IPS-18c (cell line): ENCODE data around the gene BACH2.

Experiments used
- H3K4me3 ChIP-seq: 2 replicates; pipeline ENCODE4 v1.7.0; 2013; ENCODE audit warnings: low read depth, mild to moderate bottlenecking, low read length, moderate library complexity; ENCODE audit not compliant: insufficient read depth
- H3K9me3 ChIP-seq: one replicate; pipeline ENCODE4 v1.6.1; 2013; ENCODE audit warnings: mild to moderate bottlenecking, low read length, moderate library complexity; ENCODE audit not compliant: control insufficient read depth, insufficient read depth

BACH2 gene

DNA sequence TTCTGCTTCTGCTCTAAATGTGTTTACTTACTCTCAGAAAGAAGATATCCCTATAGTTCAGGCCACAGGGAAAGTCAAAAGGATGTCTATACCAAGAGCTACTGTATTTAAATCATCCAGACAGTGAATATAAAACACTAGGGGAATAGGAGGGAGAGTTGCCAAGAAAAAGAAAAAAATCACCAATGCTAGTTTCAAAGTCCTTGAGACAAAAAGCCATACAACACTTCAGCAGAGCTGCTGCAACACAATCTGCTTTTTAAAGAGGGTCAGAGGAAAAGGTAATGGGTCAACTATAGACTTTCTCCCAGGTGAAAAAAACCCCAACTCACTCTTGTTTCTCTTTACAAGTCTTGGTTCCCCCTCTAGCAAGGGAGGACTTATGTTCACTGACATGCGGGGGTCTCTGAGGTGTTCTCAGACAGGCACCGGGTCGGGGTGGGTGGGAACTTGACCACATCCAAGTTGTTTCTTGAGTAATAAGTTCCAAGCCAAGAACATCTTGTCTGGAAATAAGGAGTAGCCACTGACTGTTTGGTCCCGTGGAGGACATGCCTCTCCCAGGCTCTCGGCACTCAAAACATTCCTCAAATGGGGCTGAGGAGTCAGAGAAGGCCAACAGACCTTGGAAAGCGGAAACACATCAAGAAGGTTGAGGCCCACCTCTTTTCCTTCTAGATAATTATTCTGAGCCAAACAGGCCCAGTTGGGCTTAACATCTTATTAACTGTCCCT, 354.7 kb downstream of the BACH2 start:
- H3K9me3 ChIP-seq = no peaks in the 10 kb centered on the region
- H3K4me3 ChIP-seq = no peak overlapping the region

DNA sequence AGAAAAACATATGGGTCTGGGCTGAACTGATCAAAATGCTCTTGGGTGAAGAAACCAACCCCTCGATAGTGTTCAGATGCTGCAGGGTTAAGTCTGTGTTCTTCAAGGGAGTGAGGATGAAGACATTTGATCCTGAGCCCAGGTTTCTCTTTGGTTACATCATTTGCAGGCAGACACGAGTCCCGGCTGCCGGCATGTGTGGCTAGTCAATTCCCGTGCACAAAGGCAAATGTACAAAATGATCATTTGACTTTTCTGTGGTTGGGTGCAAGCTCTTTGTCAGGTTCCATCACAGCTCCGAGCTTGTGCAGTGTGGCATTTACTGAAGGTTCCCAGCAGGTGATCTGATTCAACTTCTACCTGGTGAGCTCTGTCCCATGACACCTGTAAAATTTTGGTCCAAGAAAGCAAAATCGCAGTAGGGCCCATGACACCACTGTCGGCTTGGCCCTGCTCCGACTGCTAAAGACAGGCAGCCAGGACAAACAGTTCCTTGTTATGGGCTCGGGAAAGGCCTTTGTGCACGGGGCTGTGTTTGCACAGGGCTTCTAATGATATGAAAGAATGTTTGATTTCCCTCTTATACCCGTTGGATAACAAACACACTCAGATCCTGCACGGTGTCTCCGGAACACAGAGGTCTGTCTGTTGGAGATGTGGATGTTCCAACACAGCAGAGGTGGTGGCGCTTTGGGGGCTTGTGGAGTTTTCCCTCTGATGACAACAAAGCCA, 355.4 kb downstream of the BACH2 start:
- no peak overlapping the region for H3K4me3 ChIP-seq
- no peaks in the 10 kb centered on the region for H3K9me3 ChIP-seq

DNA sequence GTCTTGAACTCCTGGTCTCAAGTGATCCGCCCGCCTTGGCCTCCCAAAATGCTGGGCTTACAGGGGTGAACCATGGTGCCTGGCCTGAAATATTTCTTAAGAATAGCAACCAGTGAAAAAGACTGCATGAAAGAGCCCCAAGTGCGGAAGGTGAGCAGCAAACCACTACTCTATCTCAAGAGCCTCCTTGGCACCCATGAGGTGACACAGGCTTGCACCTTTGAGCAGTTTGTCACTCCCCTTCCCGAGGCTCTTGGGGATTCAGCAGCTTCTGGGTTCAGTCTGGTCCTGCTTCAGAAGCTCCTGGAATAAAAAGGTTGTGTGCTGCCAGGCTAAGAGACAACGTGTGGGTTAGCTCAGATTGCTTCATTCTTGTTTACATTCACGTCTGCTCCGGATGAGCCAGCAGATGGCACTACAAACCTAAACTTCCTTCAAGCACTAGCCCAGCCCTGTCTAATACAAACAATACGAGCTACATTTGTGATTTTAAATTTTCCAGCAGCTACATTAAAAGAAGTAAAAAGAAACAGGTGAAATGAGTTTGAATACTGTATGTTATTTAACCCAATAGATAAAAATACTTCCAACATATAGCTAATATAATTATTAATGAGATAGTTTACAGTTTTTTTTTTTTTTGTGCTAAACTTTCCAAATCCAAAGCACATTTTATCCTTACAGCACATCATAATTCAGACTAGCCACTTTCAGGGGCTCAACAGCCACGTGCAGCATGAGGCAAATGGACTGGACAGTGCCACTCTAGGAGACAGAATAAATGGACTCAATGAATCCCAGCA, 356.2 kb downstream of the BACH2 start:
- Histone ChIP-seq H3K9me3 (no peaks in the 10 kb centered on the region), H3K4me3 (no peak overlapping the region)

DNA sequence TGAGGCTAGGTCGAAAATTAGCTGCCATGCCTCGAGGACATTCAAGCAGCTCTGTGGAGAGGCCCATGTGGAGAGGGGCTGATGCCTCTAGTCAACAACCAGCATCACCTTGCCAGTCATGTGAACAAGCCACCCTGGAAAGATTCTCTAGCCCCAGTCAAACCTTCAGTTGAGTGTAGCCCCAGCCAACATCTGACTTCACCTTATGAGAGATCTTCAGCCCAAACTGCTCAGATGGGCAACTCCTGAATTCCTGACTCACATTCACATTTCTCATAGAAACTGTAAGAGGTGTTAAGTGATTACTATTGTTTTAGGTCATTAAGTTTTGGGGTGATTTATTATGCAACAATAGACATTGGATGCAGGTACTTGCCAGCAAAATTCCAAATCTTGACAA, 357.5 kb downstream of the BACH2 start:
- Histone ChIP-seq H3K4me3 (no peak overlapping the region), H3K9me3 (no peaks in the 10 kb centered on the region)

DNA sequence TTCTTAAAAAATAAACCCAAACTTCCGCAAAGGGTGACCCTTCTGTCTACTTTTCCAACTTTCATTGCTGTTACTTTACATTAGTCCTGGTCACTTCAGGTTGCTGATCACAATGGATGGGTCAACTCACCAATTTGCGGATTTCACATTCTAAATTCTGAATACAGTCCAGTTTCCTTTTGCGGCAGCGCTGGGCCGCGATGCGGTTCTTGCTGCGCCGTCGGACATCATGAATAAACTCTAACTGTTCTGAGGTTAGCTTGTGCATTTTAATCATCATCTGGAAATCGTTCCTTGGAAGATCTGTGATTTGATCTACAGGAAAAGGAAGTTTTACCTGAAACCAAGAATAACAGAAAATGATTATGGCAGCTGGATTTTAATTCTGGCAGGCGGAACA, 358.6 kb downstream of the BACH2 start:
- no peak overlapping the region for H3K4me3 ChIP-seq
- no peaks in the 10 kb centered on the region for H3K9me3 ChIP-seq

DNA sequence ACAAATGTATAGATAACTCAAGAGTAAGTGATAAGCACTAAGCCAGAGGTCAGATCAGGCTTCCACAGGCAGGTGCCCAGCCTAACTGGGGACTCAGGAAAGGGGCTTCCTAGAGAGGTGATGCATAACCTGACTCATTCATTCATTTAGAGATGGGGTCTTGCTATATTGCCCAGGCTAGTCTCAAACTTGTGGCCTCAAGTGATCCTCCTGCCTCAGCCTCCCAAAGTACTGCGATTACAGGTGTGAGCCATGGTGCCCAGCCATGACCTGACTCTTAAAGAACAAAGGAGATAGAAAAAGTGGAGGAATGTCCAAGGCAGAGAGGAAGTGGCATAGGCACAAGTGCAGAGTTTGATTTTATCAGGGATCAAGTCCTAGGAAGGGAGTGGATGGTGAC, 360.5 kb downstream of the BACH2 start:
- H3K9me3 ChIP-seq = no peaks in the 10 kb centered on the region
- H3K4me3 ChIP-seq = no peak overlapping the region

DNA sequence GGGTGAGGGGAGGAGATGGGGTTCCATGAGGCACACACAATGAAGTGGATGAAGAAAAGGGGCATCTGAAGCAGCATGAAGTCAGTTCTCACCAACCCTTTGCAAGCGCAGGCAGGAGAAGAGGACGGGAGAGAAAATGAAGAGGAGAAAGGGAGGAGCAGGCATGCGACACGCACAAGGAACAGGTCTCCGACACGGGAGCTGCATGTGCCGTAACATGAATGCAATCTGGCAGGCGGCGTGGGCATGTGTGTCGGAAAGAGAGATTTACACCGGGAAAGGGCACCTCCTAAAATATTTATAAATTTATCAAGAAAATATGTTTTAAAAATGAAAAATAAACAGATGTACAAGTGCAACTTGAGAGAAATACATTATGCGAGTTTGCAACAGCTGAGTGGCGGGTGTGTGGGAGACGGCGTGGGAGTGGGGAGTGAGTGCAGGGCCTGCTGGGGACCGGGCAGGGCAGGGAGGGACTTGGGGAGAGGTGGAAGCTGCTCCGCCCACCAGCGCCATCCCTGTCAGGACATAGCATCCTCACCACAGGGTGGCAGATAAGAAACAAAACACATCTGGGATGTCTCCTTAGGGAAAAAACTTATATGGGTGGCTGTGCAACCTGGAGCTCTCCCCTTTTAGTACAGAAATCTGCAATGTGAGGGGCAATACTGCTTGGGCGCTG, 361.8 kb downstream of the BACH2 start:
- Histone ChIP-seq H3K4me3 (no peak overlapping the region), H3K9me3 (no peaks in the 10 kb centered on the region)

DNA sequence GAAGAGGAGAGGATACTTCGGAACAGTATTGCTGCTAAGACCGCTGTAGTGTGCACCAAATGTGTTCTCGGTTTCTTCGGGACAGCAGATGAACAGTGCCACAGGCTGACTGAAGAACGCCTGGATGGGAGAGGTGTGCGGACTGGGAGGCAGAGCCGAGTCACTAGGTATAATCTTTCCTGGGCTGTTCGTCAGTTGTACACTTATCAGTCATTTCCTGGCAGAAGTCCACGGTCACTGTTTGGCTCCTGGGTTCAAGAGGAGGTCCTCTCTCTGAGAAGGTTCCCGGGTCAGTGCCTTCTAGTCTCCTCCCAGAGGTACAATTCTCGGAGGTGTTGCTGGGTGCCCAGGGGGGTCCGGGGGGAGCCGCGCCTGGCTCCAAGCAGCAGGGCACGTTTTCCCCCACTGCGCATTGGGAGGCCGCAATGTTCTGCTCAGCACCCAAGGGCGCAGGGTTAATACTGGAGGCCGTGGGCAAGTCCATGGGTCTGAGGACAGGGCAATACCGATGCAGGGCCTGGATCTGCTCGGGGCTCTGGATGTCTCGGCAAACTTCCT, 364.3 kb downstream of the BACH2 start:
- no peaks in the 10 kb centered on the region for H3K9me3 ChIP-seq
- no peak overlapping the region for H3K4me3 ChIP-seq

DNA sequence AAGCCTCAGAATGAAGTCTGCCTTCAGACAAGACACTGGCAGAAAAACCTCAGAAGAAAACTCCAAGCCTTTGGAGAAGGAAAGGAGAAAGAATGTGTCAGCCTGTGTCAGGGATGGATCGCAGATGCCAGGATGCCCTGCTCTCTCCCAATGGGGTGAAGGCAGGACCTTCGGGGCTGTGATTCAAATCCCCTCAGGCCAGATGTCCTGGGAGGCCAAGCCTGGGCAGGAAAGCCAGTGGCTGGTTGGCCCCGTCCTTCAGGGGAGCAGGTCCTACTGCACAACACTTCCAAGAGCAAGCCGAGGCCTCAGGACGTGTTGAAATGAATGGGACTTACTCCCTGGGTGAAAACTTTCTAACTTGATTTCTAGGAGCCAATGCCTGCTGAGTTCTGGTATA, 365.9 kb downstream of the BACH2 start:
- Histone ChIP-seq H3K9me3 (no peaks in the 10 kb centered on the region), H3K4me3 (no peak overlapping the region)

DNA sequence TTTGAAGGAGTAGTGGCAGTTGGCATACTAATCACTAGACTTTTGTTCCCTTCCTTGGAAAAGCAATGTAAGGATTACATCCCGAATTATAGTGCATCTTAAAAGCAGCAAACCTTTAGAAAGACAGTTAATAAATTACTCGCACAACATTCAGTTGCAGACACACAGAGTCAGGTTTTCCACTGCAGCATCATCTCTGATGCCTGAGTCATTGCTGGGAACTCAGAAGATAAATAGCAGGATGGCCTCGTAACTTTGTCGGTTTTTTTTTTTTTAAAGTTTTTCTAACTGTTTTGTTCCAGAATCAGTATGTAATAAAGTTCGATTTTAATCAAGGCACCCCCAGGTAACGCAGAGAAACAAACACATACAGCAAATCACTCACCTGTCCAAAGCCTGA, 368.0 kb downstream of the BACH2 start:
- H3K9me3 ChIP-seq = peaks cover 2% of the 10 kb centered on the region
- no peak overlapping the region for H3K4me3 ChIP-seq

DNA sequence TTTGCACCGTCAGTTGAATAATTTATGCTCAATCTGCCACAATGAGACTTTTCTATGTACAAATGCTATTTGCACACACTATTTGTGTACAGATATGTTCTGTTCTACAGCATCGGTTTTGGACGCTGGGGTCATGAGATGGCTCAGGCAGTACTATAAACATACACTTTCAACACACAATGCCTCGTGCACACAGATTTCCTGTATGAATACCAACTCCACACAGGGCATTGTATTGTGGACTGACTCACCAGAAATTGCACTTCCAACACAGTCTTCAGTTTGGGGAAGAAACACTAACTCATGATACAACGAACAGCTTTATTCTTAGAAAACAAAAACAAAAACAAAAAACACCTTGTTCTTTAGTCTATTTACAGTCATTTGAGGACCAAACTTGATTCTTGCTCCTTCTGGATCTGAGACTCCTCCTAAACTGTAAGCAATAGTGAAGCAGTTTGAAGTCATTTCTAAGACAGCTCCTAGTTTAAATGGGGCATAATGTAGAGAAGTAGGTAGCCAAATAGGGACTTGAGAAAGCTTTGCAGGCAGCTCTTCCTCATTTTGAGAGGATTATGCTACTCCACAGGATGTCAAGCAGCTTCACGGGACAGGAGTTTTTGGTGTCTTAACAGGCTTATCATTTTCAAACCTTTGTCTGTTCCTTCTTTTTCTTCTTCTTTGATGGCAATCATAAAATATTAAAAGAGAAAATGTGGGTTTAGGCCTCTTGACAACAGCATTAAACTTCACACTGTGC, 368.7 kb downstream of the BACH2 start:
- H3K9me3 ChIP-seq = peaks cover 2% of the 10 kb centered on the region
- H3K4me3 ChIP-seq = no peak overlapping the region

DNA sequence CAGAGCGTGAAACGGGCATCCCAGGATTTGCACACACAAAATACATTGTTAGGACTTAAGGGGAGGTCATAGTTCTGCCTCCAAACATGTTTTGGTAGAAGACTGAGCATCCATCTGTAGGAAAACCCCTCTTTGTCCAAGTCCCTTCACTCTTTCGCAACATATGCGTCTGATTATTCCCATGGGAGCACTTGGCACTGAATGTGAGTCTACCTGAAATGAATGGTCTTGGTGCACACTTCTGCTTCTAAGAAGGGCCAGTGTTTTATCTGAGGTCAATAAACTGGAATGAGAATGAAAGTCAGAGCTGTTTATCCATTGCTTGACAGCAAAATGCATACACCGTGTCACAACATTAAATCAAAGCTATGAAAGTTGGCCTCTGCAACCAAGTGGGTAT, 369.4 kb downstream of the BACH2 start:
- Histone ChIP-seq H3K4me3 (no peak overlapping the region), H3K9me3 (peaks cover 2% of the 10 kb centered on the region)

DNA sequence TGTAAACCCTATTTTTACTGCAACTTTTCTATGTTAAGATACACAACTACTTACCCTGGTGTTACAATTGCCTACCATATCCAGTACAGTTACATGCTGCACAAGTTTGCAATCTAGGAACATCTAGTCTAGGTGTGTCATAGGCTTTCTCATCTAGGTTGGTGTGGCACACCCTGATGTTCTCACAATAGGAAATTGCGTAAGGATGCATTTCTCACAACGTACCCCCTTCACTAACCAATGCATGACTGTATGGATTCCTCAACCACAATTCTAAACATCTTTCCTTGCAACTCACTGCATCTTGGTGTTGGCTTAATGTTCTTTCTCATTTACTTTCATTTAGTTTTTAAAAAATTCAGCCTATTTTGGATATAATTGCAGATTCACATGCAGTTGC, 370.8 kb downstream of the BACH2 start:
- H3K9me3 ChIP-seq = peaks cover 2% of the 10 kb centered on the region
- H3K4me3 ChIP-seq = no peak overlapping the region

DNA sequence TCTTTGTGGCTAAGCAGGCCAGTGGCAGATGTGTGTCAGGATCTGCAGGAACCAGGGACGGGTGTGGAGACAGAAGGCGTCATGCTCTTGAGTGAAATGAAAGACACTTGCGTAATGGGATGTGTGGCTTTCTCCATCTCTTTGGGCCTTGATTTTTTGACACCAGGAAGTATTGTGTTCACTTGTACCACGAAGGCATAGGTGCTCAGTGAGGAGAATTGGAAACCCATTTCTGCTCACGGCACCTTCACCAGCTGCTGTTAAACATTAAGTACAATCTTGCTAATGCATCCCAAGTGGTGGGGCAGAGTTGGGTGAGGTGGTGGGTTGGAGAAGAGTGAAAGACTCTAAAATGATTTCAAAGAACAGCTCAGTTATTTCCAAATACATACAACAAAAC, 372.4 kb downstream of the BACH2 start:
- peaks cover 2% of the 10 kb centered on the region for H3K9me3 ChIP-seq
- H3K4me3 ChIP-seq = no peak overlapping the region

DNA sequence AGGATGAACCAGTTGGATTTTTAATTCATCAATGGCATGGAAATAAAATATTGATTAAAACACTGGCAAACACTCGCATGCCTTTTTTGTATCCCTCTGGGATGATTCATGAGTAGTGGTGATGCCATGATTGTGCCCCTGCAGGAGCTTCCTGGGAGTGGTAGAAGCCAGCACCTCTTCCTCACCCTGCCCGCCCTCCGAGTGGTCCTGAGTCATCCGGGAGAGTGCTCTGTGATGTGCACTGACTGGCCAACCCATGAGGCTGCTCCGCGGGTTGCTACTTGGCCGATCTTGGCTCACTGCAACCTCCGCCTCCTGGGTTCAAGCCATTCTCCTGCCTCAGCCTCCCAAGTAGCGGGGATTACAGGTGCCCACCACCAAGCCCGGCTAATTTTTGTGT, 375.0 kb downstream of the BACH2 start:
- H3K9me3 ChIP-seq = peaks cover 2% of the 10 kb centered on the region
- no peak overlapping the region for H3K4me3 ChIP-seq

DNA sequence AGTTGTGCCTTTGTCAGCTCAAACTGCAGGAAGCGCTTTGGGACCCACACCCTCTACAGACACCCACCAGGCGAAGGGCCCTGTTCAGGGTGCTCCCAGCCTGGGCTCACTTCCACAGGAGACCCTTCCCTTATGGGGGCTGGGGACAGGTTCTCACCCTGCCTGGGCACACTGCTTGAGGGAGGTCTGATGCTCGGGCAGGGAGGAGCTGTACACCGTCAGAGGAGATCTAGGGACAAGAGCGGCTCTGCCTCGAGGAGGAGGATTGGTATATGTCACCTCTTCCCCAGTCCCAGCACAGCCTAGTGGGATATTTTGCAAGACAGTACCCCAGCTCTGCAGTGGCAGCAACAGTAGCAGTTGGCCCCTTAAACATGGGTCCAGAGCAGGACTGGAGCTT, 375.4 kb downstream of the BACH2 start:
- Histone ChIP-seq H3K4me3 (no peak overlapping the region), H3K9me3 (peaks cover 2% of the 10 kb centered on the region)
